AG04450 (cell line): ENCODE measurements around the gene EPHA4. TPM values are rescaled to one million over a fixed set of nuclear protein-coding genes. Genes with fewer than 3 reads are reported as not detected.
A peak's percentile ranks its signal among the peaks of the same experiment; 100 is the strongest.

Experiments
- CTCF ChIA-PET: fragments of 300-600, 350-600 bp; formaldehyde crosslinking; extraction: SDS; loops from one replicate; lab custom pipeline; 2022; ENCODE audit warnings: antibody characterized with exemption, inconsistent platforms; lab: Charles Lee
- POLR2A ChIA-PET: fragments of 350-600 bp; formaldehyde crosslinking; extraction: SDS; loops from one replicate; lab custom pipeline; 2021; ENCODE audit warnings: antibody characterized with exemption, inconsistent platforms; lab: Yijun Ruan, JAX
- DNase-seq: peaks from one replicate; pipeline ENCODE4 v3.0.0-alpha.2; 2011; ENCODE audit warnings: low read depth, low spot score
- H3K27ac ChIP-seq: one replicate; pipeline ENCODE4 v1.5.1; 2012; ENCODE audit warnings: low read depth, low read length, control low read depth
- H3K27me3 ChIP-seq: one replicate; pipeline ENCODE4 v1.6.0; 2012; ENCODE audit warnings: low read length; ENCODE audit not compliant: control insufficient read depth, insufficient read depth
- H3K4me3 ChIP-seq: 2 replicates; pipeline ENCODE4 v1.5.1; 2011; ENCODE audit warnings: mild to moderate bottlenecking, low read depth, low read length, control low read depth
- H3K9me3 ChIP-seq: 2 replicates; pipeline ENCODE4 v1.5.1; 2012; ENCODE audit warnings: low read length; ENCODE audit not compliant: control insufficient read depth, insufficient read depth
- CTCF ChIP-seq: IDR thresholded peaks from 2 replicates; pipeline ENCODE4 v1.5.1; 2011; ENCODE audit warnings: low read depth, low read length, control low read depth, inconsistent platforms
- polyA plus RNA-seq: library from polyadenylated mRNA; depleted of rRNA; stranded (reverse); fragments of >200 nt; gene quantifications from 2 replicates; pipeline ENCODE4 v1.2.3, GENCODE V29; 2011

The EPHA4 gene
- polyA plus RNA-seq, 1 experiment: 37.9 TPM

- no peak for TF ChIP-seq CTCF
- Histone ChIP-seq H3K4me3 (no peak overlapping the region), H3K27me3 (no peaks in the 10 kb centered on the region), H3K9me3 (no peaks in the 10 kb centered on the region), H3K27ac (no peak overlapping the region)
- DNase-seq: no peak
- POLR2A ChIA-PET: no interaction called here
- CTCF ChIA-PET: no interaction called here
Measured at GRCh38 chr2:221518935-221519625, 53.0 kb downstream of the EPHA4 start.

GRCh38 chr2:221518201-221518934 is 53.7 kb downstream of the EPHA4 start:
- CTCF ChIA-PET: no interaction called here

GRCh38 chr2:221517696-221518151 is 54.4 kb downstream of the EPHA4 start:
- Histone ChIP-seq H3K4me3 (no peak overlapping the region), H3K27ac (no peak overlapping the region), H3K9me3 (no peaks in the 10 kb centered on the region), H3K27me3 (no peaks in the 10 kb centered on the region)
- POLR2A ChIA-PET: interaction anchor here (0.6 kb wide), 1 partner anchor 105 kb away, joined by 3 read pairs; no protein-coding TSS in a partner anchor
- CTCF ChIA-PET: no interaction called here
- DNase-seq: no peak
- no peak for TF ChIP-seq CTCF

More at GRCh38 chr2:221518201-221518934, 53.7 kb downstream of the EPHA4 start:
- peak overlapping the region; percentile 14; the same call in 1 of the 2 replicates for H3K4me3 ChIP-seq
- POLR2A ChIA-PET: interaction anchor here (0.5 kb wide), 1 partner anchor 74 kb away, joined by 8 read pairs; no protein-coding TSS in a partner anchor
- H3K27me3 ChIP-seq: no peaks in the 10 kb centered on the region
- H3K9me3 ChIP-seq: no peaks in the 10 kb centered on the region
- H3K27ac ChIP-seq: no peak overlapping the region
- no peak for TF ChIP-seq CTCF
- DNase-seq: peak; percentile 59

GRCh38 chr2:221517146-221517695 is 54.9 kb downstream of the EPHA4 start:
- H3K4me3 ChIP-seq: no peak overlapping the region
- no peaks in the 10 kb centered on the region for H3K9me3 ChIP-seq
- ChIA-PET CTCF (no interaction called here), POLR2A (interaction anchor here (0.6 kb wide), 1 partner anchor 104 kb away, joined by 3 read pairs; no protein-coding TSS in a partner anchor)
- H3K27ac ChIP-seq: no peak overlapping the region
- TF ChIP-seq CTCF: no peak
- H3K27me3 ChIP-seq: no peaks in the 10 kb centered on the region
- no peak for DNase-seq
